PC-9 (cell line): Measurements from ENCODE around the gene PRDM13. TPM values are rescaled to one million over a fixed set of nuclear protein-coding genes. Genes with fewer than 3 reads are reported as not detected.
"Not testable (repeated sequence)": the region's sequence is repeated elsewhere in the genome, so short reads cannot be mapped to it uniquely, and the experiment has no call there.

Experiments
- BruUV-seq: library from RNA; stranded (reverse); fragments of 400-500 nt; replicated peaks from 2 replicates; lab custom pipeline; 2021; lab: Mats Ljungman, UMichigan
- CTCF ChIA-PET: fragments of 300-600 bp; sonication (Branson Sonifier 250); formaldehyde crosslinking; loops from one replicate; lab custom pipeline; 2022; ENCODE audit warnings: antibody characterized with exemption; lab: Charles Lee
- POLR2A ChIA-PET: fragments of 300-600 bp; sonication (Branson Sonifier 250); formaldehyde crosslinking; loops from one replicate; lab custom pipeline; 2022; ENCODE audit warnings: antibody characterized with exemption; ENCODE audit not compliant: unreplicated experiment; lab: Charles Lee
- DNase-seq, 2 experiments: peaks; one replicate each; pipeline versions ENCODE4 v3.0.0 to v3.0.0-alpha.2; 2015 to 2022; ENCODE audit warnings: mixed read lengths in 1 of 2
- H2AFZ ChIP-seq: fragments of 200-600 bp; sonication (generic); 2 replicates; pipeline ENCODE4 v1.8.1; 2017; ENCODE audit warnings: antibody characterized with exemption
- H3F3A ChIP-seq: fragments of 200-600 bp; sonication (generic); 2 replicates; pipeline ENCODE4 v1.8.1; 2017; ENCODE audit warnings: antibody characterized with exemption, mild to moderate bottlenecking, low read depth; ENCODE audit not compliant: insufficient read depth
- H3K27ac ChIP-seq: fragments of 200-600 bp; sonication (generic); 2 replicates; pipeline ENCODE4 v1.6.1; 2016; ENCODE audit warnings: mixed run types
- H3K27me3 ChIP-seq: fragments of 200-600 bp; sonication (generic); 2 replicates; pipeline ENCODE4 v1.6.1; 2016; ENCODE audit warnings: low read depth, mixed run types; ENCODE audit not compliant: insufficient read depth
- H3K36me3 ChIP-seq: fragments of 200-600 bp; sonication (generic); 2 replicates; pipeline ENCODE4 v1.6.1; 2016; ENCODE audit warnings: low read depth, mixed run types
- H3K4me1 ChIP-seq: fragments of 200-600 bp; sonication (generic); replicated peaks from 2 replicates; pipeline ENCODE4 v1.6.1; 2016; ENCODE audit warnings: mixed run types; ENCODE audit not compliant: insufficient read depth
- H3K4me2 ChIP-seq: fragments of 200-600 bp; sonication (generic); 2 replicates; pipeline ENCODE4 v1.6.1; 2017; ENCODE audit warnings: mixed run types
- H3K4me3 ChIP-seq: fragments of 200-600 bp; sonication (generic); 2 replicates; pipeline ENCODE4 v1.6.1; 2016; ENCODE audit warnings: mixed run types
- H3K79me2 ChIP-seq: fragments of 200-600 bp; sonication (generic); 2 replicates; pipeline ENCODE4 v1.6.1; 2017; ENCODE audit warnings: low read depth, mixed run types
- H3K9me2 ChIP-seq: fragments of 200-600 bp; sonication (generic); 2 replicates; pipeline ENCODE4 v1.8.1; 2017; ENCODE audit warnings: mild to moderate bottlenecking; ENCODE audit not compliant: insufficient read depth
- H3K9me3 ChIP-seq: fragments of 200-600 bp; sonication (generic); 2 replicates; pipeline ENCODE4 v1.8.1; 2016; ENCODE audit warnings: low read depth; ENCODE audit not compliant: insufficient read depth
- H4K20me1 ChIP-seq: fragments of 200-600 bp; sonication (generic); 2 replicates; pipeline ENCODE4 v1.8.1; 2017; ENCODE audit not compliant: insufficient read depth
- CTCF ChIP-seq: fragments of 200-600 bp; sonication (generic); conservative IDR thresholded peaks from 2 replicates; pipeline ENCODE4 v1.6.1; 2017; ENCODE audit warnings: mixed run types, antibody characterized with exemption, mild to moderate bottlenecking, moderate library complexity
- EZH2 ChIP-seq: fragments of 200-600 bp; sonication (generic); IDR thresholded peaks from 2 replicates; pipeline ENCODE4 v1.8.0; 2017; ENCODE audit warnings: antibody characterized with exemption, low read depth
- intact Hi-C: fragments of 100-400 bp; cut with micrococcal nuclease; formaldehyde crosslinking; loops from one replicate; pipeline ENCODE4 v1.10.0; 2022; ENCODE audit not compliant: unreplicated experiment
- total RNA-seq: library from RNA; stranded (reverse); gene quantifications from 2 replicates; pipeline ENCODE4 v1.2.3, GENCODE V29; 2021

PRDM13 gene
- total RNA-seq, 1 experiment from 2014 or later: not detected

- H3K9me2 ChIP-seq: no peaks in the 10 kb centered on the region
- H2AFZ ChIP-seq: no peak overlapping the region
- H3K79me2 ChIP-seq: no peaks in the 10 kb centered on the region
- no TSS peak for BruUV-seq
- H4K20me1 ChIP-seq: no peaks in the 10 kb centered on the region
- H3K4me2 ChIP-seq: no peak overlapping the region
- POLR2A ChIA-PET: no interaction called here
- no peak for DNase-seq
- CTCF ChIA-PET: interaction anchor here (0.7 kb wide), 1 partner anchor 60 kb away, joined by 3 read pairs; no protein-coding TSS in a partner anchor
- no peaks in the 10 kb centered on the region for H3K36me3 ChIP-seq
- no peaks in the 10 kb centered on the region for H3K27me3 ChIP-seq
- H3K27ac ChIP-seq: no peak overlapping the region
- H3K4me3 ChIP-seq: no peak overlapping the region
- no peaks in the 10 kb centered on the region for H3K9me3 ChIP-seq
- TF ChIP-seq CTCF (no peak), EZH2 (no peak)
- intact Hi-C loops: no loop called here
- H3F3A ChIP-seq: no peaks in the 10 kb centered on the region
- no peaks in the 10 kb centered on the region for H3K4me1 ChIP-seq
These were observed 22.7 kb downstream of the PRDM13 start for GRCh38 chr6:99629293-99629692.

GRCh38 chr6:99637629-99638028, 31.0 kb downstream of the PRDM13 start:
- Histone ChIP-seq H3K4me3 (no peak overlapping the region), H3K9me3 (peaks cover 5% of the 10 kb centered on the region; the same call in 1 of the 2 replicates), H3F3A (no peaks in the 10 kb centered on the region), H3K36me3 (no peaks in the 10 kb centered on the region), H3K79me2 (no peaks in the 10 kb centered on the region), H3K4me1 (no peaks in the 10 kb centered on the region), H3K27me3 (no peaks in the 10 kb centered on the region), H3K27ac (no peak overlapping the region), H4K20me1 (no peaks in the 10 kb centered on the region), H2AFZ (no peak overlapping the region), H3K9me2 (no peaks in the 10 kb centered on the region), H3K4me2 (no peak overlapping the region)
- no peak for TF ChIP-seq EZH2
- DNase-seq: no peak
- no TSS peak for BruUV-seq
- intact Hi-C loops: no loop called here
- ChIA-PET POLR2A (no interaction called here), CTCF (no interaction called here)

- H3K36me3 ChIP-seq, H3F3A ChIP-seq, H3K4me1 ChIP-seq, H2AFZ ChIP-seq, H3K79me2 ChIP-seq, intact Hi-C loops, H3K9me3 ChIP-seq, H3K4me3 ChIP-seq, H4K20me1 ChIP-seq, H3K4me2 ChIP-seq, H3K27me3 ChIP-seq, H3K27ac ChIP-seq, POLR2A ChIA-PET, DNase-seq, CTCF ChIA-PET, BruUV-seq, H3K9me2 ChIP-seq: not testable (repeated sequence)
These were observed 31.7 kb downstream of the PRDM13 start for GRCh38 chr6:99638358-99638757.

- H3K79me2 ChIP-seq: no peaks in the 10 kb centered on the region
- intact Hi-C loops: no loop called here
- no peaks in the 10 kb centered on the region for H3K4me1 ChIP-seq
- no peaks in the 10 kb centered on the region for H3K36me3 ChIP-seq
- POLR2A ChIA-PET: no interaction called here
- no TSS peak for BruUV-seq
- H2AFZ ChIP-seq: no peak overlapping the region
- no peak overlapping the region for H3K4me3 ChIP-seq
- no peaks in the 10 kb centered on the region for H3K27me3 ChIP-seq
- no peak for TF ChIP-seq CTCF
- TF ChIP-seq EZH2: no peak
- CTCF ChIA-PET: no interaction called here
- no peak for DNase-seq
- H3K27ac ChIP-seq: no peak overlapping the region
- H3F3A ChIP-seq: no peaks in the 10 kb centered on the region
- no peaks in the 10 kb centered on the region for H3K9me2 ChIP-seq
- no peaks in the 10 kb centered on the region for H4K20me1 ChIP-seq
- peaks cover 5% of the 10 kb centered on the region; the same call in 1 of the 2 replicates for H3K9me3 ChIP-seq
- H3K4me2 ChIP-seq: no peak overlapping the region
These were observed 34.6 kb downstream of the PRDM13 start for GRCh38 chr6:99641270-99641669.
